ENCODE measurements around the gene KDM5D. TPM values are rescaled to one million over a fixed set of nuclear protein-coding genes. Genes with fewer than 3 reads are reported as not detected.

The KDM5D gene
- total RNA-seq (10 to 100 TPM in 1 of 2 donors, not detected in 1; 26.4 TPM), polyA plus RNA-seq (1 to 10 TPM in 1 of 2 donors, not detected in 1; 6.1 TPM)

GRCh38 chrY:19744381-19745378 lies at the start of gene KDM5D:
Gene KDM5D (minus strand): TSS chrY:19744726. CDS start chrY:19744534, 192 bp downstream.
- H3K36me3 ChIP-seq (ENCODE audit: control insufficient read depth in 4 of 4, insufficient read depth in 3 of 4, low read depth in 1 of 4, low read length in 3 of 4) = peaks cover 0 to 7% (median 0%) of the 10 kb centered on the region in 4 donors
- H3K27ac ChIP-seq (ENCODE audit: low read depth in 1 of 2, low read length in 2 of 2) = peak within 1 kb of the TSS in 1 of 2 donors; percentile 65
- peak within 1 kb of the TSS in 2 of 3 donors; percentile 58 to 70 for H3K4me3 ChIP-seq (ENCODE audit: low read depth in 1 of 3, low read length in 3 of 3)
- DNase-seq (ENCODE audit: low spot score) = peak; percentile 63
- peak within 1 kb of the TSS in 1 of 2 donors; percentile 81 for H3K9ac ChIP-seq (ENCODE audit: low read depth in 1 of 2, low read length in 2 of 2)
- no peaks in the 10 kb centered on the region for H3K4me1 ChIP-seq (ENCODE audit: control insufficient read depth in 4 of 4, insufficient read depth in 4 of 4, low read length in 3 of 4)
- no peaks in the 10 kb centered on the region for H3K27me3 ChIP-seq (ENCODE audit: control insufficient read depth in 4 of 4, insufficient read depth in 4 of 4, low read length in 3 of 4)
- peak in 1 of 2 donors; percentile 8 for TF ChIP-seq JUND (IDR thresholded peaks at IDR 0.05)
- TF ChIP-seq SP1 (IDR thresholded peaks at IDR 0.05) = no peak
- peak; percentile 95 for TF ChIP-seq YY1 (IDR thresholded peaks at IDR 0.05)
- TF ChIP-seq MAX (IDR thresholded peaks at IDR 0.05) = peak; percentile 37
- no peak for TF ChIP-seq FOXA2 (IDR thresholded peaks at IDR 0.05)
- peak in 1 of 2 donors; percentile 32 for TF ChIP-seq EGR1 (IDR thresholded peaks at IDR 0.05; ENCODE audit: low read depth in 2 of 2)
- TF ChIP-seq HNF4A (conservative IDR thresholded peaks at IDR 0.05) = no peak
- no peak for TF ChIP-seq REST (IDR thresholded peaks at IDR 0.05)
- WGBS = under 1% methylated on average over 52 of the region's 52 CpGs
- H3K9me3 ChIP-seq (ENCODE audit: control insufficient read depth in 4 of 4, low read length in 3 of 4) = no peaks in the 10 kb centered on the region

GRCh38 chrY:19768375-19768774 lies 23.8 kb upstream of the KDM5D start:
- no peaks in the 10 kb centered on the region for H3K36me3 ChIP-seq (ENCODE audit: control insufficient read depth in 4 of 4, insufficient read depth in 3 of 4, low read depth in 1 of 4, low read length in 3 of 4)
- no peaks in the 10 kb centered on the region for H3K9me3 ChIP-seq (ENCODE audit: control insufficient read depth in 4 of 4, low read length in 3 of 4)
- no peak for TF ChIP-seq SP1 (IDR thresholded peaks at IDR 0.05)
- H3K27me3 ChIP-seq (ENCODE audit: control insufficient read depth in 4 of 4, insufficient read depth in 4 of 4, low read length in 3 of 4) = no peaks in the 10 kb centered on the region
- DNase-seq (ENCODE audit: low spot score) = no peak
- H3K9ac ChIP-seq (ENCODE audit: low read depth in 1 of 2, low read length in 2 of 2) = no peak overlapping the region
- WGBS = 80% methylated on average over 3 of the region's 3 CpGs
- no peak overlapping the region for H3K4me3 ChIP-seq (ENCODE audit: low read depth in 1 of 3, low read length in 3 of 3)
- H3K4me1 ChIP-seq (ENCODE audit: control insufficient read depth in 4 of 4, insufficient read depth in 4 of 4, low read length in 3 of 4) = no peaks in the 10 kb centered on the region
- H3K27ac ChIP-seq (ENCODE audit: low read depth in 1 of 2, low read length in 2 of 2) = no peak overlapping the region

GRCh38 chrY:19743331-19743730 lies 1.2 kb downstream of the KDM5D start:
- DNase-seq (ENCODE audit: low spot score) = no peak
- WGBS = 85% methylated on average over 8 of the region's 8 CpGs
- Histone ChIP-seq H3K9me3 (ENCODE audit: control insufficient read depth in 4 of 4, low read length in 3 of 4) (no peaks in the 10 kb centered on the region), H3K4me3 (ENCODE audit: low read depth in 1 of 3, low read length in 3 of 3) (peak overlapping the region in 1 of 3 donors; percentile 70), H3K4me1 (ENCODE audit: control insufficient read depth in 4 of 4, insufficient read depth in 4 of 4, low read length in 3 of 4) (no peaks in the 10 kb centered on the region), H3K9ac (ENCODE audit: low read depth in 1 of 2, low read length in 2 of 2) (no peak overlapping the region), H3K27ac (ENCODE audit: low read depth in 1 of 2, low read length in 2 of 2) (no peak overlapping the region), H3K27me3 (ENCODE audit: control insufficient read depth in 4 of 4, insufficient read depth in 4 of 4, low read length in 3 of 4) (no peaks in the 10 kb centered on the region), H3K36me3 (ENCODE audit: control insufficient read depth in 4 of 4, insufficient read depth in 3 of 4, low read depth in 1 of 4, low read length in 3 of 4) (peaks cover 0 to 7% (median 0%) of the 10 kb centered on the region in 4 donors)
- TF ChIP-seq MAX (IDR thresholded peaks at IDR 0.05) = no peak
- no peak for TF ChIP-seq RXRA (IDR thresholded peaks at IDR 0.05)
- no peak for TF ChIP-seq NR2F2 (IDR thresholded peaks at IDR 0.05)
- TF ChIP-seq FOXA1 (IDR thresholded peaks at IDR 0.05) = no peak
- TF ChIP-seq TAF1 (conservative IDR thresholded peaks at IDR 0.05) = no peak
- TF ChIP-seq YY1 (IDR thresholded peaks at IDR 0.05) = no peak
- TF ChIP-seq HNF4G (IDR thresholded peaks at IDR 0.05) = no peak
- TF ChIP-seq FOXA2 (IDR thresholded peaks at IDR 0.05) = no peak
- no peak for TF ChIP-seq JUND (IDR thresholded peaks at IDR 0.05)
- TF ChIP-seq ZBTB33 (IDR thresholded peaks at IDR 0.05) = no peak
- TF ChIP-seq GABPA (IDR thresholded peaks at IDR 0.05 in 1 of 2, conservative IDR thresholded peaks at IDR 0.05 in 1 of 2) = no peak
- TF ChIP-seq REST (IDR thresholded peaks at IDR 0.05) = no peak
- TF ChIP-seq RAD21 (IDR thresholded peaks at IDR 0.05) = no peak
- TF ChIP-seq HNF4A (conservative IDR thresholded peaks at IDR 0.05) = no peak
- TF ChIP-seq EGR1 (IDR thresholded peaks at IDR 0.05; ENCODE audit: low read depth in 2 of 2) = no peak
